Right lobe of liver (tissue), 4 donors: ENCODE results near the gene OTUD7B.

Source experiments
- CTCF ChIP-seq, 4 donors: fragments of 200-600 bp in 3 of 4; fragments of 450-650 bp in 1 of 4; IDR thresholded peaks; one replicate each; pipeline versions ENCODE4 v1.5.1 to v1.8.0; 2016 to 2022; ENCODE audit warnings: antibody characterized with exemption in 4 of 4, mild to moderate bottlenecking in 2 of 4
- POLR2A ChIP-seq: fragments of 450-650 bp; IDR thresholded peaks from one replicate; pipeline ENCODE4 v1.6.1; 2017; ENCODE audit warnings: antibody characterized with exemption, mild to moderate bottlenecking
- donor health status: DM: no; HTN: no; CAD: no.
- donor health status: DM: no; HTN: no; CAD: no.
- donor health status: DM: no; HTN: yes; CAD: no.

- TF ChIP-seq CTCF (IDR thresholded peaks at IDR 0.05) (no peak), POLR2A (peak; percentile 86)
Measured at GRCh38 chr1:150021191-150021694, 10.7 kb upstream of the OTUD7B start.
